GM19372 (cell line): ENCODE measurements around the gene ERBIN.

Experiments
- ATAC-seq: cut with Tn5 transposase; IDR thresholded peaks from one replicate; pipeline ENCODE4 v1.9.1; 2021; ENCODE audit warnings: mild to moderate bottlenecking, low read depth, moderate library complexity; ENCODE audit not compliant: unreplicated experiment

Gene ERBIN

DNA sequence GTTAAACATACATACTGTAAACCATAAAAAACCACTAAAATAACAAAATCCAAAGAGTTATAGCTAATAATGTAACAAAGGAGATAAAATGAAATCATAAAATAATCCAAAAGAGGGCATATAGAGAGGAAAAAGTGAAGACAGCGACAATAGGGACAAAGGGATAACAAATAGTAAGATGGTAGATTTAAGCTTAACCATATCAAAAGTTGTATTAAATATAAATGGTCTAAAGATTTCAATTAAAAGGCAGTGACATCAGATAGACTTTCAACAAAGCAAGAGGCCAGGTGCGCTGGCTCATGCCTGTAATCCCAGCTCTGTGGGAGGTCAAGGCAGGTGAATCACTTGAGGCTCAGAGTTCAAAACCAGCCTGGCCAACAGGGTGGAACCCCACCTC is 163.0 kb downstream of the ERBIN start:
- no peak for ATAC-seq

DNA sequence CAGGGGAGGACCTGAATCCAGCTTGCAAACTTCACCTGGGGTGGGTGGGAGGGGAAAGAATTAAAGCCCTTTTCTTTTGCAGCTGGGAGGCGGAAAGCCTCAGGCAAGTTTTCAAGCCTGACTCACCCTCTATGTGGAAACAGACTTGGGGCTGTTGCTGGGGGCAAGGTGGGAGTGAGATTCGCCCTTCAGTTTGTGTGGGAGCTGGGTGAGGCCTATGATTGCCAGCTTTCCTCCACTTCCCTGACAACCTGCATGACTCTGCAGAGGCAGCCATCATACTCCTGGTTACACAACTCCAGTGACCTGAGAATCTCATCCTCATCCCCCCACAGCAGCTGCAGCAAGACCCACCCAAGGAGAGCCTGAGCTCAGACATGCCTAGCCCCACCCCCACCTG is 174.5 kb downstream of the ERBIN start:
- no peak for ATAC-seq

DNA sequence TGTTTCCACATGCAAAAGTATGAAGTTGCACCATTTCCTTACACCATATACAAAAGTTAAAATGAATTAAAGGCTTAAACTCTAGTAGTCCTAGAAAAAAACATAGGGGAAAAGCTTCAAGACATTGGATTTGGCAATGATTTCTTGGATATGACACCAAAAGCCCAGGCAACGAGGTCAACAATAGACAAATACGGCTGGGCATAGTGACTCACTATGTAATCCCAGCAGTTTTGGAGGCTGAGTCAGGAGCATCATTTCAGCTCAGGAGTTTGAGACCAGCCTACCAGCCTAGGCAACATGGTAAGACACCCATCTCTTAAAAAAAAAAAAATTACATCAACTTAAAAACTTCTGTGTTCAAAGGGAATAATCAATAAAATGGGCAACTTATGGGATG is 186.8 kb downstream of the ERBIN start:
- no peak for ATAC-seq

DNA sequence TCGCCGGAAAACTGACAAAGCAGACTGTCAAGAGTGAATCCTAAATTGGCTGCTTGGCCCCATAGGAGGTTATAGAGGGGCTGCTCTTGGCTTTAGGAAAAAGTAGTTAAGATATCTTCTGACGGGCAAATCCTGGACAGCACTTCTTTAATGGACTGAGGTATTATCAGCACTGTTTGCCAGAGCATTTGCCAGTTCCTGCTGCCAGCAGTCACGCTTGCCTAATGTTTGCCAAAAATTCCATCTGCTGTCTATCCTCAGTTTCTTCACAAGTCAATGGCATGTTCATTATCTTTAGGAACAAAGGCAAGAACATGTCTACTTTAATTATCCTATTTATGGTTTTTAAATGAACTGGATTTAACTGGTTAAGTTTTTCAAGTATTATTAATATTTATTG is 191.9 kb downstream of the ERBIN start:
- no peak for ATAC-seq

DNA sequence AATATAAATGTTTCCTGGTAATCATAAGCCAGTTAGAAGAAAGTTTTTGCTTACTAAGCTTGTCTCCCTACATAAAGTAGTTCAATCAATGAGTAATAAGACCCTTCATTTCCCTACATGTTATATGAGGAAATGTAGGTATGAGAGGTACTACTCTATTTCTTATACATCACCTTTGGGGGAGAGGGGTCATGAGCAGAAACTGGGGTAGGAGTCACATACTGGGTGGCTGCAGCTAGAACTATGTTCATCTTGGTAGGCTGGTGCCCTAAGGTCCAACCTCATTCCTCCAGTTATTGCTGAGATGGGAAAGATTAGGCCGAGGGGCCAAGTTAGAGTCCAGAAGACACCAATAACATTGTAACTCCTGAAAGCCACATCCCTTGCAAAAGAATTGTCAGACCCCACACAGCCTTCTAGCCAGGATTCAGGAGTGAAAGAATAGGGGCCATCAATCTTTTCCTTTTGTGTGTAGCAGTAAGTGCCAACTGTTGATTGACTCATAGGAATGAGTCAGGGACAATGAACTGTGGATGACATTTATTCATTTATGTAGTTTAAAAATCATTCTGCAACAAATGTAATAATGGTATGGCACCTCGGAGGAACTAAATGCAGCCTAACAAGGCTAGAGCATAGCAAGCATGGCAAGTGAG is 196.1 kb downstream of the ERBIN start:
- no peak for ATAC-seq

DNA sequence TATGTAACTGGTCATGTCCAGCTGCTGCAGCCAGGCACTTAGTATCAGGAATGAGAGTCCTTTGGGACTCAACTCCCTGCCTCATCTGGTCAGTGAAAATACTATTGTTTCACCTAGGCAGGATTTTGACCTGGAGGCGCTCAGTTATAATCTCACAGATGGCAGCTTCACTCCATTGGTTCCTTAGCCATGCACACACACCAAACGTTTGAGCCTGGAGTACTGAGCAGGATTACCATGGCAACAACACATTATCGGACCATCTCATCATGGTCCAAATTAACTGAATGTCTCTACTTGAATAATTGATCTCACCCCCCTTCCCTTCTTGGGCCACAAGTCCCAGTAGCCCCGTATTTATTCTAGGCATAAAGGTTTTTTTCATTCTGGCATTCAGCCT is 202.8 kb downstream of the ERBIN start:
- no peak for ATAC-seq

DNA sequence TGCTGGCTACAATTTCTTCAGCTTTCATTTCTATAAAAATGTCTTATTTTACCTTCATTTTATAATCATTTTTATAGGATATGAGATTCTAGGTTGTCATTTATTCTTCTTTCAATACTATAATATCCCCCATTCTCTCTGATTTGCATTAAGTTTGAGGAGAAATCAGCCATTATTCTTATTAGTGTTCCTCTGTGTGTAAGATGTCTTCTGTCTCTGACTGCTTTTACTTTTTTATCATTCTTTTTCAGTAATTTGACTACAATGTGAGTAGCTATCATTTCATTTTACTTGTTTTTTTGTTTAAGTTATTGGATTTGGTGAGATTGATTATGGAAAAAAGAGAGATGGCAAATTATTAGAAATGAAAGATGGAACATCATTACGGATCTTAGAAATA is 204.1 kb downstream of the ERBIN start:
- ATAC-seq, result no peak
